GM23338 (cell line): ENCODE measurements around the gene NME5. TPM values are rescaled to one million over a fixed set of nuclear protein-coding genes. Genes with fewer than 3 reads are reported as not detected.

Source experiments
- ATAC-seq: fragments of 200-7000 bp; cut with Tn5 transposase; 3 replicates; pipeline ENCODE4 v1.9.1; 2020
- DNase-seq: peaks from one replicate; pipeline ENCODE4 v3.0.0-alpha.2; 2015; ENCODE audit warnings: low spot score
- H2AFZ ChIP-seq: fragments of 200-600 bp; sonication (generic); 2 replicates; pipeline ENCODE4 v1.8.0; 2016; ENCODE audit warnings: antibody characterized with exemption, mild to moderate bottlenecking, moderate library complexity
- H3F3A ChIP-seq: fragments of 200-600 bp; sonication (generic); replicated peaks from 2 replicates; pipeline ENCODE4 v1.8.0; 2017; ENCODE audit warnings: antibody characterized with exemption, mixed run types, low read depth
- H3K27ac ChIP-seq: fragments of 200-600 bp; sonication (generic); 2 replicates; pipeline ENCODE4 v1.6.1; 2016; ENCODE audit warnings: low read depth
- H3K27me3 ChIP-seq: fragments of 200-600 bp; sonication (generic); 2 replicates; pipeline ENCODE4 v1.8.0; 2016; ENCODE audit warnings: mild to moderate bottlenecking, mixed run types, moderate library complexity; ENCODE audit not compliant: insufficient read depth
- H3K36me3 ChIP-seq: fragments of 200-600 bp; sonication (generic); 2 replicates; pipeline ENCODE4 v1.8.0; 2016; ENCODE audit warnings: mild to moderate bottlenecking; ENCODE audit not compliant: insufficient read depth
- H3K4me1 ChIP-seq: fragments of 200-600 bp; sonication (generic); 2 replicates; pipeline ENCODE4 v1.8.0; 2016; ENCODE audit warnings: mild to moderate bottlenecking, moderate library complexity; ENCODE audit not compliant: insufficient read depth
- H3K4me2 ChIP-seq: fragments of 200-600 bp; sonication (generic); 2 replicates; pipeline ENCODE4 v1.7.1; 2017; ENCODE audit warnings: mixed run types
- H3K4me3 ChIP-seq: fragments of 200-600 bp; sonication (generic); 2 replicates; pipeline ENCODE4 v1.6.1; 2016; ENCODE audit warnings: mixed run types
- H3K79me2 ChIP-seq: fragments of 200-600 bp; sonication (generic); replicated peaks from 2 replicates; pipeline ENCODE4 v1.8.0; 2017; ENCODE audit warnings: mild to moderate bottlenecking; ENCODE audit not compliant: insufficient read depth
- H3K9me2 ChIP-seq: fragments of 200-600 bp; sonication (generic); 2 replicates; pipeline ENCODE4 v1.8.0; 2017; ENCODE audit not compliant: insufficient read depth
- H4K20me1 ChIP-seq: fragments of 200-600 bp; sonication (generic); replicated peaks from 2 replicates; pipeline ENCODE4 v1.8.0; 2017; ENCODE audit warnings: mild to moderate bottlenecking; ENCODE audit not compliant: insufficient read depth
- H3K27ac Mint-ChIP-seq: 2 replicates; pipeline ENCODE4 v1.8.0; 2020; ENCODE audit warnings: inconsistent platforms, mild to moderate bottlenecking, moderate library complexity, mixed read lengths
- H3K27me3 Mint-ChIP-seq: 3 replicates; pipeline ENCODE4 v1.8.0; 2022; ENCODE audit warnings: low read depth, mild to moderate bottlenecking, moderate library complexity, mixed read lengths, inconsistent platforms; ENCODE audit not compliant: insufficient read depth, poor library complexity
- H3K36me3 Mint-ChIP-seq: 3 replicates; pipeline ENCODE4 v1.8.0; 2021; ENCODE audit warnings: low read depth, mild to moderate bottlenecking, inconsistent platforms, moderate library complexity, mixed read lengths
- H3K4me1 Mint-ChIP-seq: 3 replicates; pipeline ENCODE4 v1.8.0; 2020; ENCODE audit warnings: mild to moderate bottlenecking, inconsistent platforms, mixed read lengths
- H3K4me3 Mint-ChIP-seq: 3 replicates; pipeline ENCODE4 v1.8.0; 2021; ENCODE audit warnings: moderate library complexity, mild to moderate bottlenecking, inconsistent platforms, mixed read lengths
- H3K9me3 Mint-ChIP-seq: 3 replicates; pipeline ENCODE4 v1.8.0; 2020; ENCODE audit warnings: moderate library complexity, mild to moderate bottlenecking, inconsistent platforms, mixed read lengths
- CREB1 ChIP-seq: fragments of 250-450 bp; sonication (Bioruptor Pico); IDR thresholded peaks from 2 replicates; pipeline ENCODE4 v1.5.0; 2020; ENCODE audit warnings: low read depth, mild to moderate bottlenecking, moderate library complexity
- EZH2 ChIP-seq: fragments of 200-600 bp; sonication (generic); IDR thresholded peaks from one replicate; pipeline ENCODE4 v1.8.0; 2017; ENCODE audit warnings: antibody characterized with exemption, mild to moderate bottlenecking, low read depth; ENCODE audit not compliant: unreplicated experiment
- EZH2phosphoT487 ChIP-seq: fragments of 200-600 bp; sonication (generic); IDR thresholded peaks from one replicate; pipeline ENCODE4 v1.8.1; 2018; ENCODE audit warnings: antibody characterized with exemption; ENCODE audit not compliant: unreplicated experiment
- JUNB ChIP-seq: IDR thresholded peaks from one replicate; pipeline ENCODE4 v1.6.1; 2016; ENCODE audit warnings: antibody characterized with exemption; ENCODE audit not compliant: unreplicated experiment
- NANOG ChIP-seq: IDR thresholded peaks from 2 replicates; pipeline ENCODE4 v1.6.1; 2016; ENCODE audit warnings: antibody characterized with exemption, borderline replicate concordance
- POLR2AphosphoS5 ChIP-seq: IDR thresholded peaks from 2 replicates; pipeline ENCODE4 v1.6.1; 2016; ENCODE audit warnings: antibody characterized with exemption, low read depth
- STAT1 ChIP-seq: IDR thresholded peaks from one replicate; pipeline ENCODE4 v1.6.1; 2016; ENCODE audit warnings: antibody characterized with exemption; ENCODE audit not compliant: unreplicated experiment
- ZNF114 ChIP-seq: fragments of 250-450 bp; sonication (Bioruptor Pico); IDR thresholded peaks from 2 replicates; pipeline ENCODE4 v1.5.0; 2020; ENCODE audit warnings: mild to moderate bottlenecking, moderate library complexity
- ZNF331 ChIP-seq: fragments of 250-450 bp; sonication (Bioruptor Pico); IDR thresholded peaks from 2 replicates; pipeline ENCODE4 v1.5.0; 2020; ENCODE audit warnings: low read depth, mild to moderate bottlenecking, moderate library complexity
- polyA plus RNA-seq: library from polyadenylated mRNA; unstranded; fragments of >200 nt; fragmentation: Nextera tagmentation; extraction: Ambion mirVana; gene quantifications from 2 replicates; pipeline ENCODE4 v1.2.1, GENCODE V29; 2016
- total RNA-seq: library from RNA; depleted of rRNA; stranded (reverse); fragments of >200 nt; shearing (Covaris generic); gene quantifications from 2 replicates; pipeline ENCODE4 v1.2.3, GENCODE V29; 2014
- TF ChIP-seq, protein P1 (sequence below), 2 experiments: fragments of 200-600 bp in 1 of 2; sonication (generic) in 1 of 2; conservative IDR thresholded peaks; 2 replicates each; pipeline versions ENCODE4 v1.5.1 to v1.6.1; 2016 to 2017; ENCODE audit warnings: antibody characterized with exemption in 2 of 2, low read depth in 2 of 2, mild to moderate bottlenecking in 2 of 2, moderate library complexity in 1 of 2
- TF ChIP-seq, protein P2 (sequence below): IDR thresholded peaks from 2 replicates; pipeline ENCODE4 v1.6.1; 2016; ENCODE audit warnings: antibody characterized with exemption
- TF ChIP-seq, protein P3 (sequence below): fragments of 250-450 bp; sonication (Bioruptor Pico); IDR thresholded peaks from 2 replicates; pipeline ENCODE4 v1.5.0; 2020; ENCODE audit warnings: mild to moderate bottlenecking, moderate library complexity
- TF ChIP-seq, protein P4 (sequence below): IDR thresholded peaks from one replicate; pipeline ENCODE4 v1.6.1; 2018; ENCODE audit warnings: antibody characterized with exemption; ENCODE audit not compliant: unreplicated experiment

NME5 gene
- total and polyA plus RNA-seq, 2 experiments from 2014 or later = 0.45 TPM; not detected in 1

DNA sequence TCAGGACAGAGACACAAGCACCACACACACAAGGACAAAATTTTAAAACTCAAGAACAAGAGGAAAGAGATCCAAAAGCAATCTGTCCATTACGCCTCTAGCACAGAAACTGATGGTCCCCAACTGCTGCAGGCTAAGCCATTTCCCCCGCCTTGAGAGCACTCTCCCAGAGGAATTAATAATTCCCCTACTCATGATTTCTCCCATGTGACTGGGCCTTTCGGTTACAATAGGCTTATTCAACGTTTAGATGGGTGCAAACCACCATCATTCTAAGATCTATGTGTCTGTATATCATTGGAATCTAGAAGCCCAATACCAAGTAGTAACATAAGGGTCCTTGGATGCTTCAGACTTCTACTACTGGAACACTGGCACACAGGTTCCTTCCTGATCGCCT is 20.4 kb upstream of the NME5 start:
- Mint-ChIP-seq H3K36me3 (peaks cover 81% of the 10 kb centered on the region), H3K27me3 (peaks cover 1% of the 10 kb centered on the region), H3K4me3 (no peak overlapping the region), H3K9me3 (no peaks in the 10 kb centered on the region), H3K4me1 (no peaks in the 10 kb centered on the region), H3K27ac (no peak overlapping the region)
- no peak overlapping the region for H2AFZ ChIP-seq
- H3F3A ChIP-seq = no peaks in the 10 kb centered on the region
- no peaks in the 10 kb centered on the region for H3K9me2 ChIP-seq
- no peak overlapping the region for H3K27ac ChIP-seq
- no peak overlapping the region for H3K4me3 ChIP-seq
- no peaks in the 10 kb centered on the region for H3K79me2 ChIP-seq
- H3K27me3 ChIP-seq = no peaks in the 10 kb centered on the region
- no peak for DNase-seq
- no peak overlapping the region for H3K4me2 ChIP-seq
- H3K4me1 ChIP-seq = no peaks in the 10 kb centered on the region
- TF ChIP-seq NANOG (no peak), STAT1 (no peak), CREB1 (no peak), ZNF331 (CRISPR knock-in tag) (no peak), JUNB (no peak), EZH2 (no peak), ZNF114 (CRISPR knock-in tag) (no peak), POLR2AphosphoS5 (no peak), EZH2phosphoT487 (no peak)
- TF ChIP-seq, protein P1, sequence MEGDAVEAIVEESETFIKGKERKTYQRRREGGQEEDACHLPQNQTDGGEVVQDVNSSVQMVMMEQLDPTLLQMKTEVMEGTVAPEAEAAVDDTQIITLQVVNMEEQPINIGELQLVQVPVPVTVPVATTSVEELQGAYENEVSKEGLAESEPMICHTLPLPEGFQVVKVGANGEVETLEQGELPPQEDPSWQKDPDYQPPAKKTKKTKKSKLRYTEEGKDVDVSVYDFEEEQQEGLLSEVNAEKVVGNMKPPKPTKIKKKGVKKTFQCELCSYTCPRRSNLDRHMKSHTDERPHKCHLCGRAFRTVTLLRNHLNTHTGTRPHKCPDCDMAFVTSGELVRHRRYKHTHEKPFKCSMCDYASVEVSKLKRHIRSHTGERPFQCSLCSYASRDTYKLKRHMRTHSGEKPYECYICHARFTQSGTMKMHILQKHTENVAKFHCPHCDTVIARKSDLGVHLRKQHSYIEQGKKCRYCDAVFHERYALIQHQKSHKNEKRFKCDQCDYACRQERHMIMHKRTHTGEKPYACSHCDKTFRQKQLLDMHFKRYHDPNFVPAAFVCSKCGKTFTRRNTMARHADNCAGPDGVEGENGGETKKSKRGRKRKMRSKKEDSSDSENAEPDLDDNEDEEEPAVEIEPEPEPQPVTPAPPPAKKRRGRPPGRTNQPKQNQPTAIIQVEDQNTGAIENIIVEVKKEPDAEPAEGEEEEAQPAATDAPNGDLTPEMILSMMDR (conservative IDR thresholded peaks at IDR 0.05; ENCODE audit: low read depth in 2 of 2) = no peak
- TF ChIP-seq, protein P2, sequence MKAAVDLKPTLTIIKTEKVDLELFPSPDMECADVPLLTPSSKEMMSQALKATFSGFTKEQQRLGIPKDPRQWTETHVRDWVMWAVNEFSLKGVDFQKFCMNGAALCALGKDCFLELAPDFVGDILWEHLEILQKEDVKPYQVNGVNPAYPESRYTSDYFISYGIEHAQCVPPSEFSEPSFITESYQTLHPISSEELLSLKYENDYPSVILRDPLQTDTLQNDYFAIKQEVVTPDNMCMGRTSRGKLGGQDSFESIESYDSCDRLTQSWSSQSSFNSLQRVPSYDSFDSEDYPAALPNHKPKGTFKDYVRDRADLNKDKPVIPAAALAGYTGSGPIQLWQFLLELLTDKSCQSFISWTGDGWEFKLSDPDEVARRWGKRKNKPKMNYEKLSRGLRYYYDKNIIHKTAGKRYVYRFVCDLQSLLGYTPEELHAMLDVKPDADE = no peak
- TF ChIP-seq, protein P3, sequence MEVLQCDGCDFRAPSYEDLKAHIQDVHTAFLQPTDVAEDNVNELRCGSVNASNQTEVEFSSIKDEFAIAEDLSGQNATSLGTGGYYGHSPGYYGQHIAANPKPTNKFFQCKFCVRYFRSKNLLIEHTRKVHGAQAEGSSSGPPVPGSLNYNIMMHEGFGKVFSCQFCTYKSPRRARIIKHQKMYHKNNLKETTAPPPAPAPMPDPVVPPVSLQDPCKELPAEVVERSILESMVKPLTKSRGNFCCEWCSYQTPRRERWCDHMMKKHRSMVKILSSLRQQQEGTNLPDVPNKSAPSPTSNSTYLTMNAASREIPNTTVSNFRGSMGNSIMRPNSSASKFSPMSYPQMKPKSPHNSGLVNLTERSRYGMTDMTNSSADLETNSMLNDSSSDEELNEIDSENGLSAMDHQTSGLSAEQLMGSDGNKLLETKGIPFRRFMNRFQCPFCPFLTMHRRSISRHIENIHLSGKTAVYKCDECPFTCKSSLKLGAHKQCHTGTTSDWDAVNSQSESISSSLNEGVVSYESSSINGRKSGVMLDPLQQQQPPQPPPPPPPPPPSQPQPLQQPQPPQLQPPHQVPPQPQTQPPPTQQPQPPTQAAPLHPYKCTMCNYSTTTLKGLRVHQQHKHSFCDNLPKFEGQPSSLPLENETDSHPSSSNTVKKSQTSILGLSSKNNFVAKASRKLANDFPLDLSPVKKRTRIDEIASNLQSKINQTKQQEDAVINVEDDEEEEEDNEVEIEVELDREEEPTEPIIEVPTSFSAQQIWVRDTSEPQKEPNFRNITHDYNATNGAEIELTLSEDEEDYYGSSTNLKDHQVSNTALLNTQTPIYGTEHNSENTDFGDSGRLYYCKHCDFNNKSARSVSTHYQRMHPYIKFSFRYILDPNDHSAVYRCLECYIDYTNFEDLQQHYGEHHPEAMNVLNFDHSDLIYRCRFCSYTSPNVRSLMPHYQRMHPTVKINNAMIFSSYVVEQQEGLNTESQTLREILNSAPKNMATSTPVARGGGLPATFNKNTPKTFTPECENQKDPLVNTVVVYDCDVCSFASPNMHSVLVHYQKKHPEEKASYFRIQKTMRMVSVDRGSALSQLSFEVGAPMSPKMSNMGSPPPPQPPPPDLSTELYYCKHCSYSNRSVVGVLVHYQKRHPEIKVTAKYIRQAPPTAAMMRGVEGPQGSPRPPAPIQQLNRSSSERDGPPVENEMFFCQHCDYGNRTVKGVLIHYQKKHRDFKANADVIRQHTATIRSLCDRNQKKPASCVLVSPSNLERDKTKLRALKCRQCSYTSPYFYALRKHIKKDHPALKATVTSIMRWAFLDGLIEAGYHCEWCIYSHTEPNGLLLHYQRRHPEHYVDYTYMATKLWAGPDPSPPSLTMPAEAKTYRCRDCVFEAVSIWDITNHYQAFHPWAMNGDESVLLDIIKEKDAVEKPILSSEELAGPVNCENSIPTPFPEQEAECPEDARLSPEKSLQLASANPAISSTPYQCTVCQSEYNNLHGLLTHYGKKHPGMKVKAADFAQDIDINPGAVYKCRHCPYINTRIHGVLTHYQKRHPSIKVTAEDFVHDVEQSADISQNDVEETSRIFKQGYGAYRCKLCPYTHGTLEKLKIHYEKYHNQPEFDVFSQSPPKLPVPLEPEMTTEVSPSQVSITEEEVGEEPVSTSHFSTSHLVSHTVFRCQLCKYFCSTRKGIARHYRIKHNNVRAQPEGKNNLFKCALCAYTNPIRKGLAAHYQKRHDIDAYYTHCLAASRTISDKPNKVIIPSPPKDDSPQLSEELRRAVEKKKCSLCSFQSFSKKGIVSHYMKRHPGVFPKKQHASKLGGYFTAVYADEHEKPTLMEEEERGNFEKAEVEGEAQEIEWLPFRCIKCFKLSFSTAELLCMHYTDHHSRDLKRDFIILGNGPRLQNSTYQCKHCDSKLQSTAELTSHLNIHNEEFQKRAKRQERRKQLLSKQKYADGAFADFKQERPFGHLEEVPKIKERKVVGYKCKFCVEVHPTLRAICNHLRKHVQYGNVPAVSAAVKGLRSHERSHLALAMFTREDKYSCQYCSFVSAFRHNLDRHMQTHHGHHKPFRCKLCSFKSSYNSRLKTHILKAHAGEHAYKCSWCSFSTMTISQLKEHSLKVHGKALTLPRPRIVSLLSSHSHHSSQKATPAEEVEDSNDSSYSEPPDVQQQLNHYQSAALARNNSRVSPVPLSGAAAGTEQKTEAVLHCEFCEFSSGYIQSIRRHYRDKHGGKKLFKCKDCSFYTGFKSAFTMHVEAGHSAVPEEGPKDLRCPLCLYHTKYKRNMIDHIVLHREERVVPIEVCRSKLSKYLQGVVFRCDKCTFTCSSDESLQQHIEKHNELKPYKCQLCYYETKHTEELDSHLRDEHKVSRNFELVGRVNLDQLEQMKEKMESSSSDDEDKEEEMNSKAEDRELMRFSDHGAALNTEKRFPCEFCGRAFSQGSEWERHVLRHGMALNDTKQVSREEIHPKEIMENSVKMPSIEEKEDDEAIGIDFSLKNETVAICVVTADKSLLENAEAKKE = no peak
- TF ChIP-seq, protein P4, sequence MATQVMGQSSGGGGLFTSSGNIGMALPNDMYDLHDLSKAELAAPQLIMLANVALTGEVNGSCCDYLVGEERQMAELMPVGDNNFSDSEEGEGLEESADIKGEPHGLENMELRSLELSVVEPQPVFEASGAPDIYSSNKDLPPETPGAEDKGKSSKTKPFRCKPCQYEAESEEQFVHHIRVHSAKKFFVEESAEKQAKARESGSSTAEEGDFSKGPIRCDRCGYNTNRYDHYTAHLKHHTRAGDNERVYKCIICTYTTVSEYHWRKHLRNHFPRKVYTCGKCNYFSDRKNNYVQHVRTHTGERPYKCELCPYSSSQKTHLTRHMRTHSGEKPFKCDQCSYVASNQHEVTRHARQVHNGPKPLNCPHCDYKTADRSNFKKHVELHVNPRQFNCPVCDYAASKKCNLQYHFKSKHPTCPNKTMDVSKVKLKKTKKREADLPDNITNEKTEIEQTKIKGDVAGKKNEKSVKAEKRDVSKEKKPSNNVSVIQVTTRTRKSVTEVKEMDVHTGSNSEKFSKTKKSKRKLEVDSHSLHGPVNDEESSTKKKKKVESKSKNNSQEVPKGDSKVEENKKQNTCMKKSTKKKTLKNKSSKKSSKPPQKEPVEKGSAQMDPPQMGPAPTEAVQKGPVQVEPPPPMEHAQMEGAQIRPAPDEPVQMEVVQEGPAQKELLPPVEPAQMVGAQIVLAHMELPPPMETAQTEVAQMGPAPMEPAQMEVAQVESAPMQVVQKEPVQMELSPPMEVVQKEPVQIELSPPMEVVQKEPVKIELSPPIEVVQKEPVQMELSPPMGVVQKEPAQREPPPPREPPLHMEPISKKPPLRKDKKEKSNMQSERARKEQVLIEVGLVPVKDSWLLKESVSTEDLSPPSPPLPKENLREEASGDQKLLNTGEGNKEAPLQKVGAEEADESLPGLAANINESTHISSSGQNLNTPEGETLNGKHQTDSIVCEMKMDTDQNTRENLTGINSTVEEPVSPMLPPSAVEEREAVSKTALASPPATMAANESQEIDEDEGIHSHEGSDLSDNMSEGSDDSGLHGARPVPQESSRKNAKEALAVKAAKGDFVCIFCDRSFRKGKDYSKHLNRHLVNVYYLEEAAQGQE = no peak
- no peak for ATAC-seq
- H3K36me3 ChIP-seq = peaks cover 74% of the 10 kb centered on the region
- peaks cover 6% of the 10 kb centered on the region for H4K20me1 ChIP-seq
